Neural cell (in vitro differentiated cells): ENCODE results near the gene WNT3A. TPM values are rescaled to one million over a fixed set of nuclear protein-coding genes. Genes with fewer than 3 reads are reported as not detected.

Experiments
- H2AFZ ChIP-seq: fragments of 200-600, 300-800 bp; sonication (generic), shearing (Covaris generic); 2 replicates; pipeline ENCODE4 v1.6.0; 2014; ENCODE audit warnings: low read depth, mild to moderate bottlenecking, antibody characterized with exemption, low read length, moderate library complexity
- H3F3A ChIP-seq: fragments of 200-600 bp; shearing (Covaris generic); 2 replicates; pipeline ENCODE4 v1.6.1; 2016; ENCODE audit warnings: mild to moderate bottlenecking, moderate library complexity, mixed read lengths, antibody characterized with exemption, low read length; ENCODE audit not compliant: insufficient read depth, poor library complexity, severe bottlenecking
- H3K27ac ChIP-seq: fragments of 200-600, 300-800 bp; sonication (generic), shearing (Covaris generic); 2 replicates; pipeline ENCODE4 v1.5.1; 2014; ENCODE audit warnings: mild to moderate bottlenecking, low read length, moderate library complexity
- H3K27me3 ChIP-seq: fragments of 300-800, 200-600 bp; sonication (generic), shearing (Covaris generic); 2 replicates; pipeline ENCODE4 v1.6.0; 2014; ENCODE audit warnings: mild to moderate bottlenecking, low read depth, low read length, moderate library complexity; ENCODE audit not compliant: insufficient read depth
- H3K36me3 ChIP-seq: fragments of 300-800, 200-600 bp; sonication (generic), shearing (Covaris generic); 2 replicates; pipeline ENCODE4 v1.5.1; 2014; ENCODE audit warnings: mild to moderate bottlenecking, antibody characterized with exemption, low read length, moderate library complexity; ENCODE audit not compliant: insufficient read depth
- H3K4me2 ChIP-seq: fragments of 300-800, 200-600 bp; sonication (generic), shearing (Covaris generic); 2 replicates; pipeline ENCODE4 v1.6.0; 2014; ENCODE audit warnings: mild to moderate bottlenecking, low read length
- H3K4me3 ChIP-seq: fragments of 300-800, 200-600 bp; sonication (generic), shearing (Covaris generic); 2 replicates; pipeline ENCODE4 v1.5.1; 2014; ENCODE audit warnings: mild to moderate bottlenecking, low read length, moderate library complexity
- H3K79me2 ChIP-seq: fragments of 200-600 bp; shearing (Covaris generic); replicated peaks from 2 replicates; pipeline ENCODE4 v1.6.0; 2014; ENCODE audit warnings: mild to moderate bottlenecking, low read length, moderate library complexity; ENCODE audit not compliant: insufficient read depth
- H3K9ac ChIP-seq: fragments of 300-800, 200-600 bp; sonication (generic), shearing (Covaris generic); 2 replicates; pipeline ENCODE4 v1.6.1; 2016; ENCODE audit warnings: mild to moderate bottlenecking, low read length, mixed read lengths
- H3K9me2 ChIP-seq: fragments of 200-600 bp; shearing (Covaris generic); 2 replicates; pipeline ENCODE4 v1.6.1; 2016; ENCODE audit warnings: mild to moderate bottlenecking, low read length, mixed read lengths; ENCODE audit not compliant: insufficient read depth
- H3K9me3 ChIP-seq: fragments of 200-600, 300-800 bp; sonication (generic), shearing (Covaris generic); 2 replicates; pipeline ENCODE4 v1.6.1; 2016; ENCODE audit warnings: mild to moderate bottlenecking, mixed run types, low read length, moderate library complexity, mixed read lengths
- H4K20me1 ChIP-seq: fragments of 200-600 bp; shearing (Covaris generic); 2 replicates; pipeline ENCODE4 v1.6.1; 2016; ENCODE audit warnings: mild to moderate bottlenecking, mixed run types; ENCODE audit not compliant: insufficient read depth
- EP300 ChIP-seq: fragments of 450-650 bp; conservative IDR thresholded peaks from 2 replicates; pipeline ENCODE4 v1.6.1; 2014; ENCODE audit warnings: antibody characterized with exemption, mild to moderate bottlenecking, moderate library complexity; ENCODE audit not compliant: poor library complexity, severe bottlenecking
- EZH2 ChIP-seq: fragments of 200-600, 300-800 bp; shearing (Covaris generic), sonication (generic); IDR thresholded peaks from 2 replicates; pipeline ENCODE4 v1.6.1; 2014; ENCODE audit warnings: antibody characterized with exemption, low read length, borderline replicate concordance, mild to moderate bottlenecking; ENCODE audit not compliant: insufficient read depth, poor library complexity, severe bottlenecking
- MXI1 ChIP-seq: fragments of 450-650 bp; conservative IDR thresholded peaks from 2 replicates; pipeline ENCODE4 v1.6.1; 2014; ENCODE audit warnings: antibody characterized with exemption, mild to moderate bottlenecking; ENCODE audit not compliant: poor library complexity, severe bottlenecking
- POLR2AphosphoS5 ChIP-seq: IDR thresholded peaks from 2 replicates; pipeline ENCODE4 v1.6.1; 2012
- RAD21 ChIP-seq: fragments of 450-650 bp; conservative IDR thresholded peaks from 2 replicates; pipeline ENCODE4 v1.6.1; 2014; ENCODE audit warnings: antibody characterized with exemption, mild to moderate bottlenecking, moderate library complexity
- SMC3 ChIP-seq: fragments of 450-650 bp; conservative IDR thresholded peaks from 2 replicates; pipeline ENCODE4 v1.6.1; 2014; ENCODE audit warnings: antibody characterized with exemption, mild to moderate bottlenecking, moderate library complexity; ENCODE audit not compliant: poor library complexity
- TAF1 ChIP-seq: IDR thresholded peaks from 2 replicates; pipeline ENCODE4 v1.6.1; 2012; ENCODE audit warnings: low read depth
- polyA plus RNA-seq: library from polyadenylated mRNA; depleted of rRNA; stranded (reverse); fragments of >200 nt; gene quantifications from 2 replicates; pipeline ENCODE4 v1.2.3, GENCODE V29; 2014
- TF ChIP-seq, protein P1 (sequence below): IDR thresholded peaks from 2 replicates; pipeline ENCODE4 v1.6.1; 2012; ENCODE audit warnings: borderline replicate concordance
- TF ChIP-seq, protein P2 (sequence below): fragments of 450-650 bp; IDR thresholded peaks from 2 replicates; pipeline ENCODE4 v1.5.1; 2014; ENCODE audit warnings: antibody characterized with exemption, mild to moderate bottlenecking, moderate library complexity; ENCODE audit not compliant: poor library complexity, severe bottlenecking

Gene WNT3A
- polyA plus RNA-seq, 1 donor from 2014 or later, result 0.14 TPM

DNA sequence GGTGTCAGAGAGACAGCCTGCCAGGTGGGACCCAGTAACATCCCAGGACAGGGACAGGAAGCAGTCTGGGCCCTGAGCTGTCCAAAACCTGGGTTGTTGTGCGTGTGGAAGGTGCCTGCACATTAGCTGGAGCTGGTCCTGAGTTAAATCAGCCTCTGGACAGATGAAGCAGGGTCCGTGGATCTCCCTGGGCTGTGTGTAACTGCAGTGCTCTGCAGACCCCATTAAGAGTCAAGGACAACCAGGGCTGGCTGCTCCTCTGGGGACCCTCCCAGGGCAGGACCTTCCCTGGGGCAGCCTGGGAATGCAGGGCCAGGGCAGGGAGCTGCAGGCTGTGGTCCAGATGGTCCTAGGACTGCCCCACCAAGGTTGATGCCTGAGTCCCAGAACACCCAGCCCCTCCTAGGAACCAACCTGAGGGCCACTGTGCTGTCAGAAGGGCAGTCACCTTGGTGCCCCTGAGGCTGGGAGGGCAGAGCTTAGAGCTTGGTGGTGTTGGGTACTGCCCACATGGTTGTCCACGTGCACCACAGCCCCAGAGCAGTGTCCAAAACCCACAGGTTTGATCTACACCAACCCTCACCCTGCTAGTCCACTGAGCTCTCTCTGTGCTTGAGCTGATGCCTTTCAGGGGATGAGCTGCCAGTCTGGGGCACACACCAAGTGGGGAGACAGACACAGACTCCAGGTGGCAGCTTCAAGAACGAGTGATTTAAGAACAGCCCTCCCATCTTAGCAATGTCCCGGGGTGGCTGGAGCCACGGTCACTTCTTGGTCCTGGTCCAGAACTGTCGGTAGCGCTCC is 99.4 kb downstream of the WNT3A start:
- H3K4me3 ChIP-seq, result no peak overlapping the region
- no peak overlapping the region for H3K27ac ChIP-seq
- H3K79me2 ChIP-seq, result peaks cover 25% of the 10 kb centered on the region
- H3K4me2 ChIP-seq, result no peak overlapping the region
- H3K9me2 ChIP-seq, result no peaks in the 10 kb centered on the region
- TF ChIP-seq SMC3, result no peak
- no peak for TF ChIP-seq MXI1
- no peak for TF ChIP-seq RAD21
- TF ChIP-seq TAF1, result no peak
- TF ChIP-seq, protein P1, sequence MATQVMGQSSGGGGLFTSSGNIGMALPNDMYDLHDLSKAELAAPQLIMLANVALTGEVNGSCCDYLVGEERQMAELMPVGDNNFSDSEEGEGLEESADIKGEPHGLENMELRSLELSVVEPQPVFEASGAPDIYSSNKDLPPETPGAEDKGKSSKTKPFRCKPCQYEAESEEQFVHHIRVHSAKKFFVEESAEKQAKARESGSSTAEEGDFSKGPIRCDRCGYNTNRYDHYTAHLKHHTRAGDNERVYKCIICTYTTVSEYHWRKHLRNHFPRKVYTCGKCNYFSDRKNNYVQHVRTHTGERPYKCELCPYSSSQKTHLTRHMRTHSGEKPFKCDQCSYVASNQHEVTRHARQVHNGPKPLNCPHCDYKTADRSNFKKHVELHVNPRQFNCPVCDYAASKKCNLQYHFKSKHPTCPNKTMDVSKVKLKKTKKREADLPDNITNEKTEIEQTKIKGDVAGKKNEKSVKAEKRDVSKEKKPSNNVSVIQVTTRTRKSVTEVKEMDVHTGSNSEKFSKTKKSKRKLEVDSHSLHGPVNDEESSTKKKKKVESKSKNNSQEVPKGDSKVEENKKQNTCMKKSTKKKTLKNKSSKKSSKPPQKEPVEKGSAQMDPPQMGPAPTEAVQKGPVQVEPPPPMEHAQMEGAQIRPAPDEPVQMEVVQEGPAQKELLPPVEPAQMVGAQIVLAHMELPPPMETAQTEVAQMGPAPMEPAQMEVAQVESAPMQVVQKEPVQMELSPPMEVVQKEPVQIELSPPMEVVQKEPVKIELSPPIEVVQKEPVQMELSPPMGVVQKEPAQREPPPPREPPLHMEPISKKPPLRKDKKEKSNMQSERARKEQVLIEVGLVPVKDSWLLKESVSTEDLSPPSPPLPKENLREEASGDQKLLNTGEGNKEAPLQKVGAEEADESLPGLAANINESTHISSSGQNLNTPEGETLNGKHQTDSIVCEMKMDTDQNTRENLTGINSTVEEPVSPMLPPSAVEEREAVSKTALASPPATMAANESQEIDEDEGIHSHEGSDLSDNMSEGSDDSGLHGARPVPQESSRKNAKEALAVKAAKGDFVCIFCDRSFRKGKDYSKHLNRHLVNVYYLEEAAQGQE, result no peak
- no peak for TF ChIP-seq EP300
- TF ChIP-seq, protein P2, sequence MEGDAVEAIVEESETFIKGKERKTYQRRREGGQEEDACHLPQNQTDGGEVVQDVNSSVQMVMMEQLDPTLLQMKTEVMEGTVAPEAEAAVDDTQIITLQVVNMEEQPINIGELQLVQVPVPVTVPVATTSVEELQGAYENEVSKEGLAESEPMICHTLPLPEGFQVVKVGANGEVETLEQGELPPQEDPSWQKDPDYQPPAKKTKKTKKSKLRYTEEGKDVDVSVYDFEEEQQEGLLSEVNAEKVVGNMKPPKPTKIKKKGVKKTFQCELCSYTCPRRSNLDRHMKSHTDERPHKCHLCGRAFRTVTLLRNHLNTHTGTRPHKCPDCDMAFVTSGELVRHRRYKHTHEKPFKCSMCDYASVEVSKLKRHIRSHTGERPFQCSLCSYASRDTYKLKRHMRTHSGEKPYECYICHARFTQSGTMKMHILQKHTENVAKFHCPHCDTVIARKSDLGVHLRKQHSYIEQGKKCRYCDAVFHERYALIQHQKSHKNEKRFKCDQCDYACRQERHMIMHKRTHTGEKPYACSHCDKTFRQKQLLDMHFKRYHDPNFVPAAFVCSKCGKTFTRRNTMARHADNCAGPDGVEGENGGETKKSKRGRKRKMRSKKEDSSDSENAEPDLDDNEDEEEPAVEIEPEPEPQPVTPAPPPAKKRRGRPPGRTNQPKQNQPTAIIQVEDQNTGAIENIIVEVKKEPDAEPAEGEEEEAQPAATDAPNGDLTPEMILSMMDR, result no peak
- no peak for TF ChIP-seq POLR2AphosphoS5
- no peak for TF ChIP-seq EZH2
- no peaks in the 10 kb centered on the region for H3F3A ChIP-seq
- H3K9me3 ChIP-seq, result no peaks in the 10 kb centered on the region
- no peak overlapping the region for H3K9ac ChIP-seq
- no peaks in the 10 kb centered on the region for H3K27me3 ChIP-seq
- H4K20me1 ChIP-seq, result no peaks in the 10 kb centered on the region
- H2AFZ ChIP-seq, result no peak overlapping the region
- no peaks in the 10 kb centered on the region for H3K36me3 ChIP-seq

DNA sequence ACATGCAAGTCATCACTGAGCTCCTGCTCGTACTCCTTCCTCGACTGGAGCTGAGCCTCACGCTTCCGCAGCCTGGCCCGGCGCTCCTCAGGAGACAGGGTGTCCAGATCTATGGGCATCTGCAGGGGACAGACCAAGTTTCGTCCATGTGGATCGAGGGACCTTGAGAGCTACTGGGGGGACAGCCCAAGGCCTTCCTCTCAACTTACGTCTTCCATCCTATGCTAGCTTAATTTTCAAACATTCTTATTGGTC is 99.9 kb downstream of the WNT3A start:
- Histone ChIP-seq H3K79me2 (peaks cover 19% of the 10 kb centered on the region), H3K9me3 (no peaks in the 10 kb centered on the region), H3F3A (no peaks in the 10 kb centered on the region), H3K4me3 (no peak overlapping the region), H3K36me3 (no peaks in the 10 kb centered on the region), H3K27me3 (no peaks in the 10 kb centered on the region), H2AFZ (no peak overlapping the region), H3K9ac (no peak overlapping the region), H4K20me1 (no peaks in the 10 kb centered on the region), H3K4me2 (no peak overlapping the region), H3K9me2 (no peaks in the 10 kb centered on the region), H3K27ac (no peak overlapping the region)
- TF ChIP-seq, protein P2, result no peak
- TF ChIP-seq TAF1 (no peak), SMC3 (no peak), EZH2 (no peak), RAD21 (no peak), POLR2AphosphoS5 (no peak), EP300 (no peak)
- TF ChIP-seq, protein P1, result no peak
